GM12891 (cell line): ENCODE results near the gene ALDH1A3.

ENCODE experiments used
- PAX5 ChIP-seq: IDR thresholded peaks from 2 replicates; pipeline ENCODE4 v1.6.1; 2011; ENCODE audit warnings: low read length, moderate library complexity, mild to moderate bottlenecking; ENCODE audit not compliant: insufficient read depth, severe bottlenecking
- POLR2A ChIP-seq: IDR thresholded peaks from 2 replicates; pipeline ENCODE4 v1.6.1; 2011; ENCODE audit warnings: low read depth, low read length, control low read depth
- POLR2AphosphoS5 ChIP-seq: IDR thresholded peaks from 2 replicates; pipeline ENCODE4 v1.6.1; 2011; ENCODE audit warnings: low read depth, low read length, control low read depth
- POU2F2 ChIP-seq: IDR thresholded peaks from 2 replicates; pipeline ENCODE4 v1.6.1; 2011; ENCODE audit warnings: low read depth, mild to moderate bottlenecking, control low read depth, low read length, moderate library complexity
- SPI1 ChIP-seq: IDR thresholded peaks from 2 replicates; pipeline ENCODE4 v1.6.1; 2011; ENCODE audit warnings: low read depth, low read length, control low read depth
- TAF1 ChIP-seq: IDR thresholded peaks from 2 replicates; pipeline ENCODE4 v1.6.1; 2011; ENCODE audit warnings: low read depth, low read length, control low read depth

DNA sequence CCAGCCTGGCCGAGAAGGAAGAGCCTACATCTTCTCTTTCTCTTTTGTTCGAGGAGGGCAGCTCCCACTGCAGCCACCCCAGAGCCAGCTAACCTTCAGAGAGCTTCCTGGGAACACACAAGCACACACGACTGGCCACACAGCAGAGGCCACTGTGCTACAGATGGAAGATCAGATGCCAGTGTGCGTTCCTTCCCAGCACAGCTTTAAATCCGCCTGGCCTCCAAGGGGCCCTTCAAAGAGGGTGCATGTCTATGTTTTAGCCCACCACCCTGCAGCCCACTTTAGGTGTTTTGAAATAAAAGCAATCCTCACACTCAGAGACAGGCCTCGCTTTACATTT lies 12.4 kb downstream of the ALDH1A3 start:
- TF ChIP-seq SPI1 (no peak), TAF1 (no peak), POLR2AphosphoS5 (no peak), POLR2A (no peak), PAX5 (no peak), POU2F2 (no peak)
